ENCODE results near the gene IL3RA.
"Not testable (repeated sequence)": the region's sequence is repeated elsewhere in the genome, so short reads cannot be mapped to it uniquely, and the experiment has no call there.

The IL3RA gene

DNA sequence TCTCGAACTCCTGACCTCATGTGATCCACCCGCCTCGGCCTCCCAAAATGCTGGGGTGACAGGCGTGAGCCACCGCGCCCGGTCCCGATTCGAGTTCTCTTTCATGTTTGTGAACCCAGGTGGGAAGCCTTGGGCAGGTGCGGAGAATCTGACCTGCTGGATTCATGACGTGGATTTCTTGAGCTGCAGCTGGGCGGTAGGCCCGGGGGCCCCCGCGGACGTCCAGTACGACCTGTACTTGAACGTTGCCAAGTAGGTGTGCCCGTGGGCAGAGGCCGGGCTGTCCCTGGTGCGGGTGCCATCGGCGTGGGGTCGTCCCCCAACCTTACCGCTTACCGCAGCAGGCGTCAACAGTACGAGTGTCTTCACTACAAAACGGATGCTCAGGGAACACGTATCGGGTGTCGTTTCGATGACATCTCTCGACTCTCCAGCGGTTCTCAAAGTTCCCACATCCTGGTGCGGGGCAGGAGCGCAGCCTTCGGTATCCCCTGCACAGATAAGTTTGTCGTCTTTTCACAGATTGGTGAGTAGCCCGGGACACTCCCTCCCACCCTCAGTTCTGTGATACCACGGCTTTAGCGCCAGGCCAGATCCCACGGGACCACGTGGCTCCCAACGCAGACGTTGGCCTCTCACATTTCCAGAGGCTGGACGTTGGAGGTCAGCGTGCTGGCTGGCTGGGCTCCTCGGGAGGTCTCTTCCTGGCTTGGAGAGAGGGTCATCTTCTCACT is 15.6 kb downstream of the IL3RA start:
- no peaks in the 10 kb centered on the region for H3K27me3 Mint-ChIP-seq
- H3K4me3 Mint-ChIP-seq, result no peak overlapping the region
- peaks cover 4% of the 10 kb centered on the region for H3K36me3 Mint-ChIP-seq
- DNase-seq (ENCODE audit: low spot score in 2 of 2) (no peak), ATAC-seq (ENCODE audit: low read depth) (no peak)
- H3K9me3 Mint-ChIP-seq, result no peaks in the 10 kb centered on the region
- H3K4me1 Mint-ChIP-seq, result peaks cover 10% of the 10 kb centered on the region
- H3K27ac Mint-ChIP-seq, result no peak overlapping the region

DNA sequence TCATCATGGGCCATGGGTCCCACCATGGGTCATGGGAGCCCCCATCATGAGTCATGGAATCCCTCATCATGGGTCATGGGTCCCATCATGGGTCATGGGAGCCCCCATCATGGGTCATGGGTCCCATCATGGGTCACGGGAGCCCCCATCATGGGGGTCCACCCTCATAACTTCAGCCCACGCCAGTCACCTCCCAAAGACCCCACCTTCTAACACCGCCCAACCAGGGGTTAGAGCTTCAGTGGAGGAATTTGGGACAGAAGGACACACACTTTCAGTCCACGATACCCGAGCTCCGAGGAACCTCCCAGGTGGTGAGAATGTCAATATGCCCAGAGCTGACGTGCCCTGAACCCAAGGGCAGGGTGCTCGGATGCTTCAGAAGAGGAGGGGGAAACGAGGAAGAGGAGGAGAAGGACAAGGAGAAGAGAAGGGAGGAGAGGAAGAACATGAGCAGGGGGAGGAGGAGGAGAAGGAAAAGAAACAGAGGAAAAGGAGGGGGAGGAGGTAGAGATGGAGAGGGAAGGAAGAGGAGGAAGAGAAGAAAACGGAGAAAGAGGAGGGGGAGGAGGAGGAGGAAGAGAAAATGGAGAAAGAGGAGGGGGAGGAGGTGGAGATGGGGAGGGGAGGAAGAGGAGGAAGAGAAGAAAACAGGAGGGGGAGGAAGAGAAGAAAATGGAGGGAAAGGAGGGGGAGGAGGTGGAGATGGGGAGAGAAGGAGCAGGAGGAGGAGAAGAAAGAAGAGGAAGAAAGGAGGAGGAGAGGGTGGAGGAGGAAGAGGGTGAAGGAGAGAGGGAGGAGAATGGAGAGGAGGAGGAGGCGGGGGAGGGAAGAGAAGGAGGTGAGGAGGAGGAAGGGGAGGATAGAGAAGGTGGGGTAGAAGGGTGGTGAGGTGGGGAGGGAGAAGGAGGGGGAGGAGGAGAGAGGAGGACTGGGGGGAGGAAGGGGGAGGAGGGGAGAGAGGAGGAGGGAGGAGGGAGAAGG is 17.7 kb downstream of the IL3RA start:
- H3K27ac Mint-ChIP-seq, result peak overlapping the region; percentile 58
- peaks cover 7% of the 10 kb centered on the region for H3K36me3 Mint-ChIP-seq
- no peak overlapping the region for H3K4me3 Mint-ChIP-seq
- no peaks in the 10 kb centered on the region for H3K27me3 Mint-ChIP-seq
- no peak for ATAC-seq (ENCODE audit: low read depth)
- peaks cover 6% of the 10 kb centered on the region for H3K4me1 Mint-ChIP-seq
- DNase-seq (ENCODE audit: low spot score in 2 of 2), result no peak
- peaks cover under 1% of the 10 kb centered on the region for H3K9me3 Mint-ChIP-seq

DNA sequence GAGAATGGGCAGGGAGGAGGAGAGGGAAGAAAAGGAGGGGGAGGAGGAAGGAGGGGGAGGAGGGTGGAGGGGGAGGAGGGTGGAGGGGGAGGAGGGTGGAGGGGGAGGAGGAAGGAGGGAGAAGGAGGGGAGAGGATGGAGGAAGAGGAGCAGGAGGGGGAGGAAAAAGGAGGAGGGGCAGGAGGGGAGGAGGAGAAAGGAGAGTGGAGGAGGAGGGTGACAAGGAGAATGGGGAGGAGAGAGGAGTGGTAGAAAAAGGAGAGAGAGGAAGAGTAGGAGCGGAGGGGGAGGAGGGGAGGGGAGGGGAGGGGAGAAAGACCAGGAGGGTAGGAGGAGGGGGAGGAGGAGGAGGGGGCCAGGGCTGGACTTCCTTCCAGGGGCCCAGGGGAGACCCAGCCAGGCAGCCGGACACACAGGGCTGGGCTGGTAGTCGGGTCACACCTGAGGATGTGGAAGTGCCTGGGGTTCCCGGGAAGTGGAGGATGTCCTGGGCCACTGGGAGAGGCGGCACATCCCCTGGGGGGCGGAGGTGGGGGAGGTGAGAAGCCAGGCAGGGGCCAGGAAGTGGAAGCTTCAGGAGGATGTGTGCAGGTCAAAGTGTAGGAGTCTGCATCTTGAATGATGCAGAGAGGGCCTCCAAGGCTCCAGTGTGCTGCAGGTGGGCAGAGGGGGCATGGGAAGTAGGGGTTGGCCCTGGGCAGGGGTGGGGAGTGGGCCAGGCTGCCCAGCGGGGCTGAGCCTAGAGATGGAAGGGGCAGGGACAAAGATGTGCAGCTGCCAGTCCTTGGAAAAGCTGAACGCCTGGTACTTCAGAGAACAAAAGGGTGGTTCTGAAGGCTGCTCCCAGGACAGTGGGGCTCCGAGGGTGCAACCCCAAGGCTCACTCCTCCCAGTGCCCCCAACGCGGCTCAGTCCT is 18.8 kb downstream of the IL3RA start:
- peaks cover 9% of the 10 kb centered on the region for H3K4me1 Mint-ChIP-seq
- DNase-seq (ENCODE audit: low spot score in 2 of 2) (no peak), ATAC-seq (ENCODE audit: low read depth) (peak; percentile 24)
- H3K4me3 Mint-ChIP-seq, result no peak overlapping the region
- H3K9me3 Mint-ChIP-seq, result peaks cover 6% of the 10 kb centered on the region
- H3K36me3 Mint-ChIP-seq, result peaks cover 18% of the 10 kb centered on the region
- no peaks in the 10 kb centered on the region for H3K27me3 Mint-ChIP-seq
- H3K27ac Mint-ChIP-seq, result peak overlapping the region; percentile 20

DNA sequence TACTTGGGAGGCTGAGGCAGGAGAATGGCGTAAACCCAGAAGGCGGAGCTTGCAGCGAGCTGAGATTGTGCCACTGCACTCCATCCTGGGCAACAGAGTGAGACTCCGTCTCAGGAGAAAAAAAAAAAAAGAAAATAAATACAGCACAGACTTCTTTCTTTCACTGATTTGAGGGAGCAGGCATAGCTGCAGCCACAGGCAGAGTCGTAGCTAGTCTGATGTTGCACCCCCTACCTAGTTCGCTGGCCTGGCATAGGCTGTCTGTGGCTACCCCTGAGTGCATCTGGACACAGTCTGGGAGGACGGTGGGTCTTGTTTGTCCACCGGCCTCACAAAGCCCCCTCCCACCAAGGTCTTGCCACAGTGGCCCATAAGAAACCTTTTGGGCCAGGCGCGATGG is 21.4 kb downstream of the IL3RA start:
- peaks cover 30% of the 10 kb centered on the region for H3K36me3 Mint-ChIP-seq
- no peak overlapping the region for H3K4me3 Mint-ChIP-seq
- H3K4me1 Mint-ChIP-seq, result peaks cover 15% of the 10 kb centered on the region
- H3K27me3 Mint-ChIP-seq, result no peaks in the 10 kb centered on the region
- no peak for DNase-seq (ENCODE audit: low spot score in 2 of 2)
- no peak overlapping the region for H3K27ac Mint-ChIP-seq
- no peak for ATAC-seq (ENCODE audit: low read depth)
- peaks cover 12% of the 10 kb centered on the region for H3K9me3 Mint-ChIP-seq

DNA sequence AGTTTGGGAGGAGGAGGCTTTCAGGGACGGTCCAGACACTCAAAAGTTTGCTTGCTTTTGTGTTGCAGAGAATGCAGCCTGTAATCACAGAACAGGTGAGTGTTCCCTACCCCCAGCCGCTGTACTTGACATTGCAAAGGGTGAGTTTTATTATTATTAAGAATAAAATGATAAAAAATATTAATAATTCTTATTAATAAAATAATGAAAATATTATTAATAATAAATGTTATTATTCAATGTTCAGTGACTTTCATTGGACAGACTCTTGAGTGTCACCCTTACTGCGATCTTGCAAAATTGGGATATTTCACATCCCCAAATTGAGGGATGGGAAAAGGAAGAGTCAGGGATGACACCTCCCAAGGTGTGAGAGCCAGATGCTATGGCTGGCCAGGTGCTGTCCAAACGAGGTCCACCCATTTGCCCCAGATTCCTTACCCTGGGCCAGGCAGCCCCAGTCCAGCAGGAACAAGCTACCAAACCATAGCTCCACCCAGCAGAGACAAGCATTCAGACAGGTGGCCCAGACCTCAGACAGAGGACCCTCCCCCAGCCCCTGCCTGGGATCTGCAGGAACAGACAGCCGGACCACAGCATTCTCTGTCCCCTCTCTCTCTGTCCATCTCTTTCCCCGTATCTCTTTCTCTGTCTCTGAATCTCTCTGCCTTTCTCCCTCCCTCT is 22.4 kb downstream of the IL3RA start:
- no peak overlapping the region for H3K4me3 Mint-ChIP-seq
- H3K27ac Mint-ChIP-seq, result peak overlapping the region; percentile 53
- DNase-seq (ENCODE audit: low spot score in 2 of 2) (no peak), ATAC-seq (ENCODE audit: low read depth) (no peak)
- peaks cover 30% of the 10 kb centered on the region for H3K36me3 Mint-ChIP-seq
- H3K9me3 Mint-ChIP-seq, result peaks cover 12% of the 10 kb centered on the region
- H3K4me1 Mint-ChIP-seq, result peaks cover 15% of the 10 kb centered on the region
- H3K27me3 Mint-ChIP-seq, result no peaks in the 10 kb centered on the region

DNA sequence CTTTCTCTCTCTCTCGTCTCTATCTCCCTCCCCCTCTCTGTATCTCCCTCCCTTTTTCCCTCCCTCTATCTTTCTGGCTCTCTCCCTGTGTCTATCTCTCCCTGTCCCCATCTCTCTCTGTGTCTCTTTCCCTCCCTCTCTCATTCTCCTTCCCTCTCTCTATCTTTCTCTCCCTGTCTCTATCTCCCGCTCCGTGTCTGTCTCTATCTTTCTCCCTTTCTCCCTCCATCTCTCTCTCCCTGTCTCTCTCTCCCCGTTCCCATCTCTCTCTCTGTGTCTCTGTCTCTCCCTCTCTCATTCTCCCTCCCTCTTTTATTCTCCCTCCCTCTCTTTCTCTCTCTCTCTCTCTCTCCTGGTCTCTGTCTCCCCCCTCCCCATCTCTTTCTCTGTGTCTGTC is 22.9 kb downstream of the IL3RA start:
- peaks cover 30% of the 10 kb centered on the region for H3K36me3 Mint-ChIP-seq
- peaks cover 10% of the 10 kb centered on the region for H3K4me1 Mint-ChIP-seq
- ATAC-seq (ENCODE audit: low read depth) (no peak), DNase-seq (ENCODE audit: low spot score in 2 of 2) (no peak)
- peak overlapping the region; percentile 53 for H3K27ac Mint-ChIP-seq
- H3K9me3 Mint-ChIP-seq, result peaks cover 12% of the 10 kb centered on the region
- H3K27me3 Mint-ChIP-seq, result no peaks in the 10 kb centered on the region
- H3K4me3 Mint-ChIP-seq, result no peak overlapping the region

DNA sequence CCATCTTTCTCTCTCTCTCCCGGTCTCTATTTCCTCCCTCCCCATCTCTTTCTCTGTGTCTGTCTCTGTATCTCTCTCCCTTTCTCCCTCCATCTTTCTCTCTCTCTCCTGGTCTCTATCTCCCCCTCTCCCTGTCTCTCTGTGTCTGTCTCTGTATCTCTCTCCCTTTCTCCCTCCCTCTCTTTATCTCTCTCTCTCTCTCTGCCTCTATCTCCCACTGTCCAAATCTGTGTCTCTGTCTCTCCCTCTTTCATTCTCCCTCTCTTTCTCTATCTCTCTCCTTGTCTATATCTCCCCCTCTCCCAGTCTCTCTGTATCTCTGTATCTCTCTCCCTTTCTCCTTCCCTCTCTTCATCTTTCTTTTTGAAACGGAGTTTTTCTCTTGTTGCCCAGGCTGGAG is 23.6 kb downstream of the IL3RA start:
- Mint-ChIP-seq H3K9me3 (peaks cover 12% of the 10 kb centered on the region), H3K36me3 (peaks cover 34% of the 10 kb centered on the region), H3K4me1 (peaks cover 8% of the 10 kb centered on the region), H3K27ac (peak overlapping the region; percentile 19), H3K27me3 (no peaks in the 10 kb centered on the region), H3K4me3 (no peak overlapping the region)
- DNase-seq (ENCODE audit: low spot score in 2 of 2), result no peak
- no peak for ATAC-seq (ENCODE audit: low read depth)

DNA sequence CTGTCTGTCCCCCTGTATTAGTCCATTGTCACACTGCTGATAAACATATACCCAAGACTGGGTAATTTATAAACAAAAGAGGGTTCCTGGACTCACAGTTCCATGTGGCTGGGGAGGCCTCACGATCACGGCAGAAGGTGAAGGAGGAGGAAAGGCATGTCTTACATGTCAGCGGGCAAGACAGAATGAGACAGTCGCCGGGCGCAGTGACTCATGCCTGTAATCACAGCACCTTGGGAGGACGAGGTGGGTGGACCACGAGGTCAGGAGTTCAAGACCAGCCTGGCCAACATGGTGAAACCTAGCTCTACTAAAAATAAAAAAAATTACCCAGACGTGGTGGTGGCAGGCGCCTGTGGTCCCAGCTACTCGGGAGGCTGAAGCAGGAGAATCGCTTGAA is 24.7 kb downstream of the IL3RA start:
- no peaks in the 10 kb centered on the region for H3K27me3 Mint-ChIP-seq
- H3K9me3 Mint-ChIP-seq, result peaks cover 12% of the 10 kb centered on the region
- DNase-seq (ENCODE audit: low spot score in 2 of 2) (no peak), ATAC-seq (ENCODE audit: low read depth) (no peak)
- peaks cover 34% of the 10 kb centered on the region for H3K36me3 Mint-ChIP-seq
- no peak overlapping the region for H3K4me3 Mint-ChIP-seq
- peak overlapping the region; percentile 43 for H3K27ac Mint-ChIP-seq
- peaks cover 8% of the 10 kb centered on the region for H3K4me1 Mint-ChIP-seq

DNA sequence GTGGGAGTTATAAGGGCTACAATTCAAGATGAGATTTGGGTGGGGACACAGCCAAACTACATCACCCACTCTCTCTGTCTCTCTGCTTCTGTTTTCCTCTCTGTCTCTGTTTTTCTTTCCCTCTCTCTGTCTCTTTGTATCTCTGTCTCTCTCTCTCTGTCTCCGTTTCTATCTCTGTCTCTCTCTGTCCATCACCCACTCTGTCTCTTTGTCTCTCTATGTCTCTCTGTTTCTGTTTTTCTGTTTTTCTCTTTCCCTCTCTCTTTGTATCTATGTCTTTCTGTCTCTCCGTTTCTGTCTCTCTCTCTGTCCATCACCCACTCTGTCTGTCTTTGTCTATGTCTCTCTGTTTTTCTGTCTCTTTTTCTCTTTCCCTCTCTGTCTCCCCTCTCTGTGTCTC is 25.3 kb downstream of the IL3RA start:
- Mint-ChIP-seq H3K4me3 (no peak overlapping the region), H3K4me1 (peaks cover 8% of the 10 kb centered on the region), H3K27me3 (no peaks in the 10 kb centered on the region), H3K36me3 (peaks cover 34% of the 10 kb centered on the region), H3K27ac (no peak overlapping the region), H3K9me3 (peaks cover 12% of the 10 kb centered on the region)
- ATAC-seq (ENCODE audit: low read depth) (no peak), DNase-seq (ENCODE audit: low spot score in 2 of 2) (no peak)

DNA sequence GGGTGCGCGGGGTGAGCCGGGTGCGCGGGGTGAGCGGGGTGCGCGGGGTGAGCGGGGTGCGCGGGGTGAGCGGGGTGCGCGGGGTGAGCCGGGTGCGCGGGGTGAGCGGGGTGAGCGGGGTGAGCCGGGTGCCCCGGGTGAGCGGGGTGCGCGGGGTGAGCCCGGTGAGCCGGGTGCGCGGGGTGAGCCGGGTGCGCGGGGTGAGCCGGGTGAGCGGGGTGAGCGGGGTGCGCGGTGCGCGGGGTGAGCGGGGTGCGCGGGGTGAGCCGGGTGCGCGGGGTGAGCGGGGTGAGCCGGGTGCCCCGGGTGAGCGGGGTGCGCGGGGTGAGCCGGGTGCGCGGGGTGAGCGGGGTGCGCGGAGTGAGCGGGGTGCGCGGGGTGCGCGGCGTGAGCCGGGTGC is 29.8 kb downstream of the IL3RA start:
- peaks cover 13% of the 10 kb centered on the region for H3K36me3 Mint-ChIP-seq
- H3K27me3 Mint-ChIP-seq; ATAC-seq (ENCODE audit: low read depth); H3K4me3 Mint-ChIP-seq; H3K27ac Mint-ChIP-seq; H3K4me1 Mint-ChIP-seq; H3K9me3 Mint-ChIP-seq; DNase-seq (ENCODE audit: low spot score in 2 of 2): not testable (repeated sequence)

DNA sequence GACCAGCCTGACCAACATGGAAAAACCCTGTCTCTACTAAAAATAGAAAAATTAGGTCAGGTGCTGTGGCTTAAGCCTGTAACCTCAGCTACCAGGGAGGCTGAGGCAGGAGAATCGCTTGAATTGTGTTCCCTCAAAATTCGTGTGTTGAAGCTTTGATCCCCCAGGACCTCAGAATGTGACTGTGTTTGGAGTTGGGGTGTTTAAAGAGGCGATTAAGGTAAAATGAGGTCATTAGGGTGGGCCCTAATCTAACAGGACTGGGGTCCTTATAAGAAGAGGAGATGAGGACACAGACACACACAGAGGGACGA is 31.8 kb downstream of the IL3RA start:
- H3K27ac Mint-ChIP-seq, result no peak overlapping the region
- DNase-seq (ENCODE audit: low spot score in 2 of 2) (no peak), ATAC-seq (ENCODE audit: low read depth) (no peak)
- H3K4me1 Mint-ChIP-seq, result no peaks in the 10 kb centered on the region
- no peak overlapping the region for H3K4me3 Mint-ChIP-seq
- H3K9me3 Mint-ChIP-seq, result no peaks in the 10 kb centered on the region
- H3K27me3 Mint-ChIP-seq, result no peaks in the 10 kb centered on the region
- peaks cover 6% of the 10 kb centered on the region for H3K36me3 Mint-ChIP-seq

DNA sequence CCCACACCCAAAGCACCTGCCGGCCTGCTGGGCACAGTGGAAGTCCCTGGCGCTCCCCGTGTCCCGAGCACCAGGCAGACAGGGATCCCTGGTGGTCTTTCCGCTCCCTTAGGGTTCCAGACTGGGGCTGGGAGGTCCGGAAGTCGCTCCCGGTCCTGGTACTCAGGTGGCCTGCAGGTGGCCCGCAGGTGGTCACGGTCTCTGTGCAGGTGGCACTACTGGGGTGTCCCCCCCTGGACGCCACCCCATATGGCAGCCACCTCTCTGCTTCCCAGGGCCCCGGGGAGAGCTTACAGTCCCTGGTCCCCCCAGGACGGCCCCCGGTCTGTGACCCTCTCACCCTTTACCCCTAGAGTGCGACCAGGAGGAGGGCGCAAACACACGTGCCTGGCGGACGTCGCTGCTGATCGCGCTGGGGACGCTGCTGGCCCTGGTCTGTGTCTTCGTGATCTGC is 41.7 kb downstream of the IL3RA start:
- no peak overlapping the region for H3K27ac Mint-ChIP-seq
- no peaks in the 10 kb centered on the region for H3K9me3 Mint-ChIP-seq
- no peaks in the 10 kb centered on the region for H3K36me3 Mint-ChIP-seq
- ATAC-seq (ENCODE audit: low read depth) (no peak), DNase-seq (ENCODE audit: low spot score in 2 of 2) (no peak)
- no peaks in the 10 kb centered on the region for H3K27me3 Mint-ChIP-seq
- no peak overlapping the region for H3K4me3 Mint-ChIP-seq
- H3K4me1 Mint-ChIP-seq, result peaks cover 3% of the 10 kb centered on the region

DNA sequence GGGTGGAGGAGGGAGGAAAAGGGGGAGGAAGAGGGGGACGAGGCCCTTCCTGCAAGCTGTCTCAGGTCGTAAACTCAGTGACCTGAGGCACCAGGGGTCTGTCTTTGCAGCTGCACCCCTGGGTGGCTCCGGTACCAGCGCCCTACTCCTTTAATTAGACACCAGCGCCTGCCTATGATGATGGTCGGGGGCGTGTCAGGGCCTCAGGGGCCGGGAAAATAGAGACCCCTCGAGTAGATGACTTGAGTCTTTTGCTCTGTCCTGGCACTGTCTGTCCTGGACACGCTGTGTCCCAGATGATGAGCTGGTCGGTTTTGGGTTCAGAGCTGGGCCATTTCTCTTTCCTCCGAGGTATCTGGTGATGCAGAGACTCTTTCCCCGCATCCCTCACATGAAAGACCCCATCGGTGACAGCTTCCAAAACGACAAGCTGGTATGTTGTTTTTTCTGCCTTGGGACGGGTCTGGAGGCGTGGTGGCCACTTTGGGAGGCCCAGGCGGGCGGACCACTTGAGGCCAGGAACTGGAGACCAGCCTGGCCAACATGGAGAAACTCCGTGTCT is 44.2 kb downstream of the IL3RA start:
- DNase-seq (ENCODE audit: low spot score in 2 of 2) (no peak), ATAC-seq (ENCODE audit: low read depth) (no peak)
- peaks cover 9% of the 10 kb centered on the region for H3K36me3 Mint-ChIP-seq
- H3K4me1 Mint-ChIP-seq, result peaks cover 3% of the 10 kb centered on the region
- H3K9me3 Mint-ChIP-seq, result no peaks in the 10 kb centered on the region
- no peak overlapping the region for H3K27ac Mint-ChIP-seq
- no peak overlapping the region for H3K4me3 Mint-ChIP-seq
- no peaks in the 10 kb centered on the region for H3K27me3 Mint-ChIP-seq
